Activated naive CD8-positive, alpha-beta T cell treated with anti-CD3 and anti-CD28 coated beads, Interleukin-2, amount 50 U/mL, for 24 hours (primary cell): ENCODE measurements around the gene PVALB.

Source experiments
- ATAC-seq: fragments of 150-1000 bp; cut with Tn5 transposase; one replicate; pipeline ENCODE4 v1.10.0; 2021
- DNase-seq: peaks from one replicate; pipeline ENCODE4 v3.0.0; 2021
- H3K27ac Mint-ChIP-seq: one replicate; pipeline ENCODE4 v1.8.0; 2021; ENCODE audit warnings: mild to moderate bottlenecking, mixed read lengths
- H3K27me3 Mint-ChIP-seq: one replicate; pipeline ENCODE4 v1.8.0; 2021; ENCODE audit warnings: mixed read lengths
- H3K36me3 Mint-ChIP-seq: one replicate; pipeline ENCODE4 v1.8.0; 2021; ENCODE audit warnings: low read depth, mixed read lengths
- H3K4me1 Mint-ChIP-seq: one replicate; pipeline ENCODE4 v1.8.0; 2021; ENCODE audit warnings: mixed read lengths
- H3K4me3 Mint-ChIP-seq: one replicate; pipeline ENCODE4 v1.8.0; 2021; ENCODE audit warnings: mild to moderate bottlenecking, moderate library complexity, mixed read lengths
- H3K9me3 Mint-ChIP-seq: one replicate; pipeline ENCODE4 v1.8.0; 2021; ENCODE audit warnings: mixed read lengths

PVALB gene, protein sequence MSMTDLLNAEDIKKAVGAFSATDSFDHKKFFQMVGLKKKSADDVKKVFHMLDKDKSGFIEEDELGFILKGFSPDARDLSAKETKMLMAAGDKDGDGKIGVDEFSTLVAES

DNA sequence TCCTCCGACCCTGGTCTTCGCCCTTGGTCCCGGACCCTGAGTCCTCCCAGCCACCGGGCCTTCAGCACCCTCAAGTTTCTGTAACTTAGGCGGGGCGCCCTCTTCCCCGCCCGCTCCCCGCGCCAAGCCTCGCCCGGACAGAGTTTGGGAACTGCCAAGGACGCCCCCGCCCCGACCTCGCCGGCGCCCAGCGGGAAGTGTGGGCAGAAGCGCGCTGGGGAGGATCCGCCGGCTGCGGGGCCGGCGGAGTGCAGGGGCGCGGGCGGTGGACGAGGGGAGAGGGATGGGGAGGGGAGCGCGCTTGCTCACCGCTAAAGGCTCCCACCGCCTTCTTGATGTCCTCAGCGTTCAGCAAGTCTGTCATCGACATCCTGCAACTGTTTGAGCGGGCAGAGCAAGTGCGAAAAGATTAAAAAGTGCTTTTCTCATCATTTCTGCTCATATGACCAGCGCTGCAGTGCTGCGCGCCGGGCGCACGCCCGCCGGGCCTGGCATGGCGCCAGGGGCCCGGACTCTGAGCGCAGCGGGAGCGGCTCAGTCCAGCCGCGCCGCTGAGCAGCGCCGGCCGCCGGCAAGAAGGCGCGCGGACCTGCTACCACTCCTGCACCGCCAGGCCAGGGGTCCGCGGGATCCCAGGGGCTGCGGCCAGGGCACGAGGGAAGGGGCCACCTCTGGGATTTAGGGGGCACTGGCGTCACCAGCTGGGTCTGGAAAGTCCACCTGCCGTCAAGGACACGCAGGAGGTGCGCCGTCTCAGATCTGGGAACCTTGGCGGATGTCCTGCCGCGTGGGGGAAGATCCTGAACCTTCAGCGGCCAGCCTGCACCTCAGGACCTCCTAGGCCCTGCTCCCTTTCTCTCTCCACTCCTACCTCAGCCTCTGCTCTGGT, at the start of gene PVALB:
Gene PVALB, minus strand, starts transcription at position 400 of the 889 bp plus-strand sequence. Its CDS starts 30 bp downstream, at position 370.
- no peaks in the 10 kb centered on the region for H3K9me3 Mint-ChIP-seq
- no peak for DNase-seq
- no peak for ATAC-seq
- H3K36me3 Mint-ChIP-seq, result no peaks in the 10 kb centered on the region
- peaks cover 4% of the 10 kb centered on the region for H3K4me1 Mint-ChIP-seq
- H3K27me3 Mint-ChIP-seq, result peaks cover 51% of the 10 kb centered on the region
- H3K4me3 Mint-ChIP-seq, result no peak within 1 kb of the TSS
- no peak within 1 kb of the TSS for H3K27ac Mint-ChIP-seq

DNA sequence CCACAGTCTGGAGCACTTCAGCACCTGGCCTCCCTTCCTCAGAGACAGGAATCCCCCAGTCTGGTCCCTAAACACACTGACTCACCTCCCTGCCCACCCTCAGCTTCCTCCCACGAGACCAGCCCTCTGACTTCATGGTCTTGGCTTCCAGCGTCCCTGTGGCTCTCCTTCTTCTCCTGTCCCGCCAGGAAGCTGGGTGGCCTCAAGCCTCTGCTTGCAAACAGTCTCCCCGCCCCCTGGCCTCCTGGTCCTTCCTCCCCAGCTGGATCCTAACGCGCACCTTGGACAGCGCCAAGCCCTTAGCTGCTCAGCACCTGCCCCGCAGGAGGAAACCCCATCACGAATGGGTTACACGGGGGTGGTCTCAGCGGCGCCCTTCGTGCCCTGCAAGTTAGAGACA, 48.5 kb upstream of the PVALB start:
- H3K36me3 Mint-ChIP-seq, result no peaks in the 10 kb centered on the region
- no peak overlapping the region for H3K4me3 Mint-ChIP-seq

DNA sequence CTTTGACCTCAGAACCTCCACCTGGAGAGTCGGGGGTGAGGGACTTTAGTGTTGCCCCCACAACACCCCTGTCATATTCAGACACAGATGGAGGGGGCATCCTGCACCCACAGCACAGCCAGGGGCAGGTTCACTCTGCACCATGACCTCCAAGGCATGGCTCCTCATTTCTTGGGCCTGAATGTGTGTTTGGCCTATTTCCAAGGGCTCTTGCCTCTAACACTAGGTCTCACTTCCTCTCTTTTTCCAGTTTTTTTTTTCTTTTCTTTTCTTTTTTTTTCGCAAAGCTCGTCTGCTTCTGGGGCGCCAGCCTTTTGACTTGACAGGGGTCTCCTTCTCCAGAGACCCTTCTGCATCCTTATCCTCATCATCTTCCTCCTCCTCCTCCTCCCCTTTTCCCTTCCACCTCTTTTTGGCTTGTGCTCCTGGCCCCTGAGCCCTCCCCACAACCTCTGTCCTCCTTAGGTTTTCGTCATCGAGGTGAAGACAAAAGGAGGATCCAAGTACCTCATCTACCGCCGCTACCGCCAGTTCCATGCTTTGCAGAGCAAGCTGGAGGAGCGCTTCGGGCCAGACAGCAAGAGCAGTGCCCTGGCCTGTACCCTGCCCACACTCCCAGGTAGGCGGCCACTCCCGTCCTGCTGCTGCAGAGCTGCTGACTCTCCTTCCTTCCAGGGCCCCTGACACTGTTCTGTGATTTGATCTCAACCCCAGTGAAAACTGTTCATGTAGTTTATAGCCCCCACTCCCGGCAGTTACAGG, 47.8 kb upstream of the PVALB start:
- no peaks in the 10 kb centered on the region for H3K27me3 Mint-ChIP-seq
- H3K27ac Mint-ChIP-seq, result peak overlapping the region; percentile 71
- ATAC-seq (no peak), DNase-seq (no peak)
- no peaks in the 10 kb centered on the region for H3K9me3 Mint-ChIP-seq
- peaks cover 44% of the 10 kb centered on the region for H3K4me1 Mint-ChIP-seq
- H3K4me3 Mint-ChIP-seq, result no peak overlapping the region
- no peaks in the 10 kb centered on the region for H3K36me3 Mint-ChIP-seq

More for the DNA sequence above, 48.5 kb upstream of the PVALB start:
- Mint-ChIP-seq H3K27me3 (no peaks in the 10 kb centered on the region), H3K9me3 (no peaks in the 10 kb centered on the region), H3K27ac (peak overlapping the region; percentile 71), H3K4me1 (peaks cover 36% of the 10 kb centered on the region)
- DNase-seq, result no peak
- ATAC-seq, result no peak

DNA sequence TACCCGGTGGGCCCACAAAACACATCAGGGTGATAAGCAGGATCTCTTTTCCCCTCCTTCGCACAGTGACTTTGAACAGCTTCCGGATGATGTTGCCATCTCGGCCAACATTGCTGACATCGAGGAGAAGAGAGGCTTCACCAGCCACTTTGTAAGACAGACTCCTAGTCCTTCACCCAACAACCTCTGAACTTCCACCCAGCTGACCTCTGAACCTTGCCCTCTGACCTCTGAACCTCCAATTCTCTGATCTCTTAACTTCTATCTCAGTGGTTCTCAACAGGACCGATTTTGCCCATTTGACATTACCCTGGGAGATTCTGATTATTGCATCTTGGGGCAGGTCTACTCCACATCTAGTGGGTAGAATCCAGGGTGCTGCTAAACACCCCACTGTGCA, 47.1 kb upstream of the PVALB start:
- H3K9me3 Mint-ChIP-seq, result no peaks in the 10 kb centered on the region

DNA sequence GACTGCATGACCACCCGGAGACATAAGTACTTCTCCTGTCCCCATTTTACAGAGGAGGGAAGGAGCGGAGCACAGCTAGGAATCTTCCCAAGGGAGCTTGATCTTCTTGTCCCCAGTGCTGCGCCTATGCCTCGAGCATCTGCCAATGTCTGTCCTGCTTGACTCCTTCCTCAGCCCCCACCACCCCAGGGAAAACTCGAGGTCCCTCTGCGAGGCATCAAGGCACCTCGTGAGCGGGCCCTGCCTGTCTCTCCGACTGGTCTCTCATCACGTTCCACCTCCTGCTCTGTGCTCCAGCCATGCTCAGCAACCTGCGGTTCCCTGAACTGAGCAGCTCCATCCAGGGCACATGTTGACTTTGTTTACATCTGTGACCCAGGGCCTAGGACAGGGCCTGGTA, 46.4 kb upstream of the PVALB start:
- no peaks in the 10 kb centered on the region for H3K27me3 Mint-ChIP-seq
- ATAC-seq, result no peak
- DNase-seq, result no peak
- H3K4me1 Mint-ChIP-seq, result peaks cover 44% of the 10 kb centered on the region
- no peak overlapping the region for H3K4me3 Mint-ChIP-seq
- no peaks in the 10 kb centered on the region for H3K9me3 Mint-ChIP-seq
- no peaks in the 10 kb centered on the region for H3K36me3 Mint-ChIP-seq
- no peak overlapping the region for H3K27ac Mint-ChIP-seq

More for the DNA sequence above, 47.1 kb upstream of the PVALB start:
- ATAC-seq, result no peak
- Mint-ChIP-seq H3K36me3 (no peaks in the 10 kb centered on the region), H3K4me1 (peaks cover 44% of the 10 kb centered on the region), H3K4me3 (no peak overlapping the region), H3K27ac (no peak overlapping the region), H3K27me3 (no peaks in the 10 kb centered on the region)
- DNase-seq, result no peak

DNA sequence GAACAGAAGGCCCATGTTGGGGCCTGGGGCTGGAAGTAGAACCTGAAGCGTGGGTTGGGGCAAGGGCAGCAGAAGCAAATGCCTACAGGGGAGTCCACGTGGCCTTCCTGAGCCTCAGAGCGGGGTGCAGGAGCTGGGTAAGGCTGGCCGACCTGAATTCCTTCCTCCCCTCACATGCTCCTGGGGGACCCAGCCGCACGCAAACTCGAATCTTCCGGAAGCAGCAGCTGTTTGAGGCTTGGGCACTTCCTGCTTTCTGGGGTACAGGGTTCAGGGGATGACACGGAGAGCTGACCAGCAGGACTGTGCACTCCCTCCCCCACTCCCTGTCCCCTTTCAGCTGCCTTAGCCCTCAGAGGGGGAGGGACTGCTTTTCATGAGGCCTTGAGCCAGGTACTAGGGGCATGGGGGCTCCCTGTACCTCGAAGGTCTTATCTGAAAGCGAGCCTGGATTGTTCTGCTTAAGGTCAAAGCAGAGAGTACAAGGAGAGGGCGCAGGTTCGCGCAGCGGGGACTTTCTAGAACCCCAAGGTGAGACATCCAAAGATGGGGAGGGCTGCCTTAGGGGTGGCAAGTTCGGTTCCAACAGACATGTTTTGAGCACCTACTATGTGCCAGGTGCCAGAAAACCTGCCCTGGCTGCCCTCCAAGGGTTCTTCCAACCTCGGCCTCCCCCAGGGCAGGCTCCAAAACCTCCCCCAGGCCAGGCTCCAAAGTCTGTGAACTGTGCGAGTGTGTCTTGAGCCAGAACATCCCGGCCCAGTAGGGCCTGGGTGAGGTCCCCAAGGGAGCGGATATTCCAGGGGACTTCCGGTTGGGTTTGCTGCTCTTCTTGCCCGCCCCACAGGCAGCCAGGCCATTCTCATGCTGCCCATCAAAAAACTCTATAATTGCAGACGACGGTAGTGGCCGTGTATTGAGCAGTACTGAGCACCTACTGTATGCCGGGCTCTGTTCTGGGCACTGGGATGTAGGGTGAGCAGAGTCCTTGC, 45.7 kb upstream of the PVALB start:
- ATAC-seq (no peak), DNase-seq (no peak)
- Mint-ChIP-seq H3K4me1 (peaks cover 44% of the 10 kb centered on the region), H3K9me3 (no peaks in the 10 kb centered on the region), H3K27ac (no peak overlapping the region), H3K27me3 (peaks cover 2% of the 10 kb centered on the region), H3K36me3 (no peaks in the 10 kb centered on the region), H3K4me3 (no peak overlapping the region)

DNA sequence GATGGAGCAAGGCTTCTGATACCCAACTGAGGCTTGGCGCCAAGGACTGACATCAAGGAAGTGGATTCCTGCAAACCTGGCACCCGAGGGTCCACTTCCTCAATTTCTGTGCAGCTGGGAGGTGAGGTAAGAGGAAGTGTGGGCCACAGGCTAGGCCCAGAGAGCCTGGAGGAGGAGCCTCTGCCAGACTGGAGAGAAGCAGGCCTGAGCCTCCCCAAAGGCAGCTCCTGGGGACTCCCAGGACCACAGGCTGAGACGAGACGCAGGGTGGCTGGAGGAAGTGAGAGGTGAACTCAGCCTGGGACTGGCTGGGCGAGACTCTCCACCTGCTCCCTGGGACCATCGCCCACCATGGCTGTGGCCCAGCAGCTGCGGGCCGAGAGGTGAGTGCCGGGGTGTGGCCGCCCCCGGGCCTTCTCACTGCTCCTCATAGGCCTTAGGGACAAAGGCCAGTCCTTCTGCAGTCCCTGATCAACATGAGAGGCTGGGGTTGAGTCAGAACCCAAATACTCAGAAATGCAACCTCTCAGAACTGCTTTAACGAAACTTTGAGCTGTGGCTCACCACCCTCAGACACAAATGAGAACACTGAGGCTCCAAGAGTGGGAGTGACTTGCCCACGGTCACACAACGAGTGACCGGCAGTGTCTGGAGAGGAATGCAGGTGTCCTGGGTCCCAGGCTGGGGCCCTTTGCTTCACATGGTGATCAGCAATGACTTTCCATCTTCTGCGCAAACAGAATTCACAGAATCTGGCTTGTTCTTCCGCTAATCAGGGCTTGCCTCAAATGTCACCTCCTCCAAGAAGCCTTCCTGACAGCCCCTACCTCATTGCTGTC, 44.2 kb upstream of the PVALB start, which contains the start of gene NCF4:
Gene NCF4, plus strand, starts transcription at position 186 of the 839 bp plus-strand sequence. Its CDS starts 166 bp downstream, at position 352.
- no peak within 1 kb of the TSS for H3K4me3 Mint-ChIP-seq
- peak within 1 kb of the TSS; percentile 63 for H3K27ac Mint-ChIP-seq
- H3K4me1 Mint-ChIP-seq, result peaks cover 49% of the 10 kb centered on the region
- no peaks in the 10 kb centered on the region for H3K36me3 Mint-ChIP-seq
- no peaks in the 10 kb centered on the region for H3K9me3 Mint-ChIP-seq
- DNase-seq (peak; percentile 56), ATAC-seq (peak; percentile 80)
- H3K27me3 Mint-ChIP-seq, result peaks cover 4% of the 10 kb centered on the region

DNA sequence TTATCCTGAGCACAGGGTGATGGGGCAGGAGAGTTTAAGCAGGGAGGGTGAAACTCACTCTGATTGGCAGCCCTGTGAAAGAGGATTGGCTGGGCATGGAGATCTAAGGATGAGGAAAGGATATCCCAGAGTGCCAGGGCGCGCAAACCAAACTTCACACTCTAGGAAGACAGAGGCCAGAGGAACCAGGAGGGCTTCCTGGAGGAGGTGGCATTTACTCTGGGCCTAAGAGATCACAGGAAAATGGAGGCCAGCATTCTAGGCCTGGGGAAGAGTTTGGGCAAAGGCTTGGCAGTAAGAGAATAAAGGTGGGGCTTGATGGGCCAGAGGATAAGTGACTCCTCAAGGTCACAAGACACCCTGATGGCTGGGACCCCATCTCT, 43.6 kb upstream of the PVALB start:
- Mint-ChIP-seq H3K27me3 (peaks cover 4% of the 10 kb centered on the region), H3K4me1 (peaks cover 43% of the 10 kb centered on the region)
- ATAC-seq, result no peak

DNA sequence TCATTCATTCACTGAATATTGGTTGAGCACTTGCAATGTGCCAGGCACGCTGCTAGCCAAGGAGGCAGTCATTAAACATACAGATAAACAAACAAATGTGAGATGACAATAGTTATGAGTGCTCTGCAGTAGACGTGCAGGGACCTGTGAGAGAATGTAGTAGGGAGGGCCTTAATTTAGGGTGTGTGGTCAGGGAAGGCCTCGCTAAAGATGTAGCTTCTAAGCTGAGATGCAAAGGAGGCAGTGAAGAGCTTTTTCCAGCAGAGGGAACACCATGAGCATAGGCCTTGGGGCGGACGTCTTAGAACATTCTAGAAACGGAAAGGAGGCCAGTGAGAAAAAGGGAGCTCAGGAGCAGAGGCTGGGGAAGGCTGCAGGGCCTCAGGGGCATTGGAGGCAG, 43.2 kb upstream of the PVALB start:
- Mint-ChIP-seq H3K27me3 (peaks cover 4% of the 10 kb centered on the region), H3K36me3 (no peaks in the 10 kb centered on the region), H3K4me3 (no peak overlapping the region), H3K27ac (peak overlapping the region; percentile 63), H3K9me3 (no peaks in the 10 kb centered on the region), H3K4me1 (peaks cover 39% of the 10 kb centered on the region)
- ATAC-seq (no peak), DNase-seq (no peak)

More for the DNA sequence above, 43.6 kb upstream of the PVALB start:
- no peak overlapping the region for H3K4me3 Mint-ChIP-seq
- no peak for DNase-seq
- peak overlapping the region; percentile 63 for H3K27ac Mint-ChIP-seq
- H3K9me3 Mint-ChIP-seq, result no peaks in the 10 kb centered on the region
- no peaks in the 10 kb centered on the region for H3K36me3 Mint-ChIP-seq

DNA sequence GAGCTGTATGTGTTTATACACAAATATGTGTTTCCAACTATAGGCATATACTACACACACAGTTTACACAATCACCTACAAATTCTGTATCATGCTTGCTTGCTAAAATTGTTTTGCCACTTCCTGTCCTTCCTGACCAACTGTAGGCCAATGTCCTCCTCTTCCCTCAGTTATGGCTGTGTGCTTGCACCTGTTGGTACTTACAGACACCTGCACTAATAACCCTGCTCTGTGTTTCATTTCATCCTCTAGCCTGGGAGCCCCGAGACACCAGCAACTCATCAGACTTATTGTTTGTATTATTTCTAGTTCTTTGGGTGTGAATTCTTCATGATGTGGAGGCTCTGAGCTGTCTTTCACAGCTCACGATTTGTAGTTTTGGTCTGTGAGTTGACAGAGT, 42.1 kb upstream of the PVALB start:
- DNase-seq, result no peak
- Mint-ChIP-seq H3K36me3 (no peaks in the 10 kb centered on the region), H3K4me1 (peaks cover 35% of the 10 kb centered on the region), H3K9me3 (no peaks in the 10 kb centered on the region), H3K4me3 (no peak overlapping the region), H3K27ac (no peak overlapping the region), H3K27me3 (peaks cover 4% of the 10 kb centered on the region)
- ATAC-seq, result no peak

DNA sequence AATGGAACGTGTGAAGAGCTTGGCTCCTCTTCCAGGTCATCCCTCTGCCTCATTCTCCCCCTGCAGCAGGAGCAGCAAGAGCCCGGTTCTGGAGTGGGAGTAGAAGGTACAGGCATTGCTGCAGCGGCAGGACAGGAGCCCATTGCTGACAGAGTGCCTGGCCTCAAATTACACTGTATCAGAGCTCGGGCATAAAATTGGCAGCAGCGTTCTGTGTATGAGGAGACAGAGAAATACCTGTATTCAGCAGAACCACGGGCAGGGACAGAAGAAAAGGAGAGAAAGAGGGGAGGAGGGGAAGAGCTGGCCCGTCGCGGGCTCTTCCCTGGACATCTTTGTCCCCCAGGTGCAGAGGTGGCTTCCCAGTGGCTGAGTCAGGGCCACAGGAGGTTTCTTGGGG, 41.3 kb upstream of the PVALB start:
- H3K27ac Mint-ChIP-seq, result no peak overlapping the region
- H3K36me3 Mint-ChIP-seq, result no peaks in the 10 kb centered on the region
- peaks cover 4% of the 10 kb centered on the region for H3K27me3 Mint-ChIP-seq
- no peak overlapping the region for H3K4me3 Mint-ChIP-seq
- no peaks in the 10 kb centered on the region for H3K9me3 Mint-ChIP-seq
- no peak for DNase-seq
- H3K4me1 Mint-ChIP-seq, result peaks cover 39% of the 10 kb centered on the region
- no peak for ATAC-seq

DNA sequence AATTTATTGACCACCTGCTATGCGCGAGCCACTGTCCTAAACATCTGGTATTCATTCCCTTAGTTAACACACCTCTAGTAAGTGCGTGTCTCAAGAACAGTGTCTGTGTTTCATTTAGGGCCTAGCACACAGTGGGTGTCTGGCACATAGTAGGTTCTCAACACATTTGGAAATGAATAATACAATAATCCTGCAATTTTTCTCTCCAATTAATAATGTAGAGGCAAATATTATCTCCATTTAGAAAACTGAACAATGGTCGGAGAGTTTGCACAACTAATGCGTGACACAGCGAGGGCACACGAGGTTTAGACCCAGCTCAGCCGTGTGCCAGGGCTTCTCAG, 39.9 kb upstream of the PVALB start:
- Mint-ChIP-seq H3K4me3 (no peak overlapping the region), H3K4me1 (peaks cover 33% of the 10 kb centered on the region)

DNA sequence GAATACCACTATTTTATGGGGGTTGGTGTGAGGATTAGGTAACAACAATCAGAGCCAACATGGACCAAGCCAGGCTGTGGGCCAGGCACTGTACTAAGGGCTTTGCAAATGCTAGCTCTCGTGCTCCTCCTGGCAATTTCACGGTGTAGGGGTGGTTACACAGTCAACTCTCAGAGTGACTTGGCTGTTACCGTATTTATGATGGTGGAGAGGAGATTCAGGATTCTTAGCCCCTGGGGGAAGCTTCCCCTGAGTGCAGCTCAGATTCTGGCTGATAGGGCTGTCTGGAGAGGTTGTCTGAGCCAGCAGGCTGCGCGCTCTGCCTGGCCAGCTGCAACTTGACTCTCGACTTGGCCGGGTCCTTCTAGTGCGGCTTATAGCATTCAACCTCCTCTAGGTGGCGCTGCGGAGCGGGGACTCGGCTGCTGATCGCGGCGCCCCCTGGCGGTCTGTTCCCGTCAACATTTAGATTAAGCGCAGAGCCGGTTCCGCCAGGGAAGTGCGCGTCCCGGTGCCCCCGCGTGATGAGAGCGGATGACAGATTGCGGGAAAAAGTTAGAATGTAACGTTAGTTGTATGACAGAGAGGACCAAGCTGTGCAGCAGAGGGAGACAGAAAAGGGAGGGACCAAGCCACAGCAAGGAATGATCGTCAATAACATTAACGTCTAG, 39.4 kb upstream of the PVALB start:
- peak; percentile 47 for ATAC-seq
- peak; percentile 98 for DNase-seq
- Mint-ChIP-seq H3K9me3 (no peaks in the 10 kb centered on the region), H3K4me1 (peaks cover 28% of the 10 kb centered on the region), H3K27ac (peak overlapping the region; percentile 16), H3K4me3 (no peak overlapping the region), H3K36me3 (no peaks in the 10 kb centered on the region), H3K27me3 (peaks cover 4% of the 10 kb centered on the region)

More for the DNA sequence above, 39.9 kb upstream of the PVALB start:
- no peak for DNase-seq
- Mint-ChIP-seq H3K27ac (peak overlapping the region; percentile 16), H3K27me3 (peaks cover 4% of the 10 kb centered on the region), H3K9me3 (no peaks in the 10 kb centered on the region), H3K36me3 (no peaks in the 10 kb centered on the region)
- ATAC-seq, result no peak
